ENCODE data around the gene RAB37.

The RAB37 gene

DNA sequence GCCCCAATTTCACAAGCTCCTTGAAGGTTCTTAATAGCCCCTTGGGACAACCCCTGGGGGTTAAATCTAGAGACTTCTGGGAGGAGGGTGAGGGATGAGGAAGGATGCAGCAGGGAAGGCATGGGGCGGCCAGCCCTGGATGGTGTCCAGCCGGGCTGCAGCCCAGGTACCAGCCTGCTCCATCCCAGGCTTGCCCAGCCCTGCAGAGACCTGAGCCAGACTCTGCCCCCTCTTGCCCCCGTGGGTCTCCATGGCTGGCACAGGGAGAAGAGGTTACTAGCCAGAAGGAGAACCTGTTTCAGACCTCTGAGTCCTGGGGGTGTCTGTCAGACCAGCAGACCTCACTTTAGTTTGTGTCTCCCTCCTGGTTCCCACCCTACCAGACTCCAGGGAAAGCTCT, 19.8 kb downstream of the RAB37 start:
- no peak for DNase-seq (ENCODE audit: extremely low spot score)
- POLR2A ChIA-PET, result interaction anchor here (2.4 kb wide), 1 partner anchor 20 kb away, joined by 10 read pairs; the partner anchor contains the start of gene NAT9
- CTCF ChIA-PET, result interaction anchor here (1.1 to 1.4 kb wide), 2 partner anchors 12 to 14 kb away, joined by 4 to 5 read pairs; no protein-coding TSS in a partner anchor
- no peak for TF ChIP-seq NFRKB (IDR thresholded peaks at IDR 0.05)
- TF ChIP-seq, protein P1, sequence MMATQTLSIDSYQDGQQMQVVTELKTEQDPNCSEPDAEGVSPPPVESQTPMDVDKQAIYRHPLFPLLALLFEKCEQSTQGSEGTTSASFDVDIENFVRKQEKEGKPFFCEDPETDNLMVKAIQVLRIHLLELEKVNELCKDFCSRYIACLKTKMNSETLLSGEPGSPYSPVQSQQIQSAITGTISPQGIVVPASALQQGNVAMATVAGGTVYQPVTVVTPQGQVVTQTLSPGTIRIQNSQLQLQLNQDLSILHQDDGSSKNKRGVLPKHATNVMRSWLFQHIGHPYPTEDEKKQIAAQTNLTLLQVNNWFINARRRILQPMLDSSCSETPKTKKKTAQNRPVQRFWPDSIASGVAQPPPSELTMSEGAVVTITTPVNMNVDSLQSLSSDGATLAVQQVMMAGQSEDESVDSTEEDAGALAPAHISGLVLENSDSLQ (IDR thresholded peaks at IDR 0.05), result no peak
- no peak for TF ChIP-seq HDGF (IDR thresholded peaks at IDR 0.05; ENCODE audit: borderline replicate concordance)
- TF ChIP-seq ZNF384 (IDR thresholded peaks at IDR 0.05), result no peak
- no peak for TF ChIP-seq SUZ12 (IDR thresholded peaks at IDR 0.05)
- TF ChIP-seq FOXK2 (IDR thresholded peaks at IDR 0.05), result no peak
- no peak for TF ChIP-seq SP1 (IDR thresholded peaks at IDR 0.05)
- no peak for TF ChIP-seq FOXM1 (IDR thresholded peaks at IDR 0.05; ENCODE audit: borderline replicate concordance)
- no peak for TF ChIP-seq L3MBTL2 (conservative IDR thresholded peaks at IDR 0.05)
- TF ChIP-seq LEF1 (IDR thresholded peaks at IDR 0.05; ENCODE audit: borderline replicate concordance), result no peak

DNA sequence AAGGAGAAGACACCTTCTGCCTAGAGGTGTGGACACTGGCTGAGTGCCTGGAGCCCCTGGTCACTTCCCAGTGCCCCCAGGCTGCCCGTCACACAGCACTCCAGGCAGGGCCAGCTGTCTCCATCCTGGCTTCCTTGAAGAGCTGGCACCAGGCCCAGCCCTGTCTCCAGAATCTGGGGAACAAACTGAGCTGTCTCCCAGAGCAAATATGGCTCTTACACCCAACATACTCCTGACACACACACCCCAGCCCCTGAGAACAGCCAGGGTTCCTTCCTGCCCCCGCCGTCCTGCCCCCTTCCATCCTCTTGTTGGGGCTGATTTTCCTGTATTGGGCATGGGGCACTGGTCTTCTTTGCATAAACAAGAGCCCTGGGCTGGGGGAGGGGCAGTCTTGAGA, 20.4 kb downstream of the RAB37 start:
- POLR2A ChIA-PET, result interaction anchor here (0.5 to 2.4 kb wide), 3 partner anchors 19 to 116 kb away, joined by 3 to 10 read pairs (median 3); partner anchors contain the start of gene NAT9
- DNase-seq (ENCODE audit: extremely low spot score), result no peak
- CTCF ChIA-PET, result interaction anchor here (1.4 kb wide), 1 partner anchor 13 kb away, joined by 4 read pairs; no protein-coding TSS in a partner anchor
- no peak for TF ChIP-seq ELF4 (IDR thresholded peaks at IDR 0.05)
- TF ChIP-seq ARNT (IDR thresholded peaks at IDR 0.05), result no peak
- TF ChIP-seq SP1 (IDR thresholded peaks at IDR 0.05), result no peak
- no peak for TF ChIP-seq HDGF (IDR thresholded peaks at IDR 0.05; ENCODE audit: borderline replicate concordance)
- TF ChIP-seq FOXK2 (IDR thresholded peaks at IDR 0.05), result no peak
- no peak for TF ChIP-seq FOXA1 (IDR thresholded peaks at IDR 0.05)
- no peak for TF ChIP-seq BHLHE40 (IDR thresholded peaks at IDR 0.05; ENCODE audit: borderline replicate concordance)
- no peak for TF ChIP-seq SUZ12 (IDR thresholded peaks at IDR 0.05)
- TF ChIP-seq NFRKB (IDR thresholded peaks at IDR 0.05), result no peak
- TF ChIP-seq TARDBP (IDR thresholded peaks at IDR 0.05), result no peak
- no peak for TF ChIP-seq CTBP1 (IDR thresholded peaks at IDR 0.05; ENCODE audit: borderline replicate concordance)

DNA sequence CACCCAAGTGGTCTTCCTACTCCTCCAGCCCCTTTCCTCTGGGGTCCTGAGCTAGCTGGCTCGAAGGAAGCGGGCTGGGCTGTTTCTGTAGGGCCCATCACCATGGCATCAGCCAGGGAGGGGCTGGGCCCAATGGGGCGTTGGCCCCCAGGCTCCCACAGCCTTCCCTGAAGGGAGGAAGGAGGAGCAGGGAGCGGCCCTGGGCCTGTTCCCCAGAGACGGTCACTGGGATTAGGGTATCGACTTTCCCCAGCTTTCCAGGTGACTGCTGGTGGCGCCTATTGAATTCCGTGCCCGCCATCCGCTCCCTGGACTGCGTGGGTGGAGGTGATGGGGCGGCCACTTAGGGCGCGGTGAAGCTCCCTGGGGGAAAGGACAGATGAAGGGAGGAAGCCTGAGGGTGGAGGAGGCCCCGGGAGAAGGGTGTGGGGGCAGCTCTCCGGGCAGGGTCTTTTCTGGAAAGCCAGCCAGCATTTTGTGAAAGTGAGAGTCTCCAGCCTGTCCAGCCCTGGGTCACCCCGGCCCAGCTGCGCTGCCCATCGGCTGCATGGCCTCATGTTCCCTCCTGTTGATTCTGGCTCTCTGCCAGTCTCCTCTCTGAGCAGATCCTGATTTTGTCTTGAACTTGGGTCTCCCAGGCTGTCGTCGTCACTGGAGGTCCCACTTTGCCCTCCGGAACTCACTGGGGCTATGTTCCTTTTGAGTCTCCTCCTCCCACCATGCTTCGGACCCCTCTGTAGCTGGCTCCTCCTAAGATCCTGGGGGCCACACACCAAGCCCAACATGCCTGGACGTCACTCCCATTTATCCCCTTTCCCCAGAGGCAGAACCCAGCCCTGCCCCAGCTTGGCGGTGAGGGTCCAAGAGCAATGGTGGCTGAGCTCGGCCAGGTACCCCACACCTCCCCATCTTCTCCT, 21.1 kb downstream of the RAB37 start:
- CTCF ChIA-PET, result no interaction called here

DNA sequence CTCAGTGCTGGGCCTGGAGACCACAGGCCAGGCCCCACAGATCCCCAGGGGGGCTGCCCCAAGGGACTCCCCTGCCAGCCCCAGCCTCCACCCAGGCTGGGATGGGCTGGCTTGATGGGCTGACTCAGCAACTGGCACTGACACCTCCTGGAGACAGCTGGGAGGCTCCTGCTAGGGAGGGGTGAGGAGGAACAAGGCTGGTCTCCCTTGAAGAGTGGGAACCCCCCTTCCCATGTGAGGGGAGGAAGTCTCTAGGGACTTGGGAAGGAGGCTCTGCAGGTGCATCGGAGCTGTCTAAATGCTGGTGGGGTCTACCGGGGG, 21.8 kb downstream of the RAB37 start:
- ChIA-PET CTCF (interaction anchor here (1.6 kb wide), 1 partner anchor 12 kb away, joined by 6 read pairs; no protein-coding TSS in a partner anchor), POLR2A (interaction anchor here (1.1 to 2.4 kb wide), 3 partner anchors 9 to 114 kb away, joined by 3 to 10 read pairs (median 4); partner anchors contain the start of gene NAT9)
- no peak for DNase-seq (ENCODE audit: extremely low spot score)
- TF ChIP-seq FOXA1 (IDR thresholded peaks at IDR 0.05) (no peak), HDGF (IDR thresholded peaks at IDR 0.05; ENCODE audit: borderline replicate concordance) (no peak), FOXK2 (IDR thresholded peaks at IDR 0.05) (no peak), TARDBP (IDR thresholded peaks at IDR 0.05) (no peak), ARNT (IDR thresholded peaks at IDR 0.05) (no peak), ELF4 (IDR thresholded peaks at IDR 0.05) (no peak), BHLHE40 (IDR thresholded peaks at IDR 0.05; ENCODE audit: borderline replicate concordance) (no peak)
- TF ChIP-seq, protein P1 (IDR thresholded peaks at IDR 0.05), result no peak

More for the DNA sequence above, 21.1 kb downstream of the RAB37 start:
- DNase-seq (ENCODE audit: extremely low spot score), result no peak
- POLR2A ChIA-PET, result interaction anchor here (0.5 to 2.4 kb wide), 4 partner anchors 8 to 115 kb away, joined by 3 to 10 read pairs (median 4); partner anchors contain the start of gene NAT9
- TF ChIP-seq LEF1 (IDR thresholded peaks at IDR 0.05; ENCODE audit: borderline replicate concordance) (no peak), SP1 (IDR thresholded peaks at IDR 0.05) (no peak), FOXK2 (IDR thresholded peaks at IDR 0.05) (no peak), SUZ12 (IDR thresholded peaks at IDR 0.05) (no peak), HDGF (IDR thresholded peaks at IDR 0.05; ENCODE audit: borderline replicate concordance) (no peak), L3MBTL2 (conservative IDR thresholded peaks at IDR 0.05) (no peak), CTBP1 (IDR thresholded peaks at IDR 0.05; ENCODE audit: borderline replicate concordance) (no peak), ZNF384 (IDR thresholded peaks at IDR 0.05) (no peak), NFRKB (IDR thresholded peaks at IDR 0.05) (no peak), TARDBP (IDR thresholded peaks at IDR 0.05) (no peak), FOXA1 (IDR thresholded peaks at IDR 0.05) (no peak), BHLHE40 (IDR thresholded peaks at IDR 0.05; ENCODE audit: borderline replicate concordance) (no peak), ARNT (IDR thresholded peaks at IDR 0.05) (no peak), FOXM1 (IDR thresholded peaks at IDR 0.05; ENCODE audit: borderline replicate concordance) (no peak), ELF4 (IDR thresholded peaks at IDR 0.05) (no peak)
- TF ChIP-seq, protein P1 (IDR thresholded peaks at IDR 0.05), result no peak

DNA sequence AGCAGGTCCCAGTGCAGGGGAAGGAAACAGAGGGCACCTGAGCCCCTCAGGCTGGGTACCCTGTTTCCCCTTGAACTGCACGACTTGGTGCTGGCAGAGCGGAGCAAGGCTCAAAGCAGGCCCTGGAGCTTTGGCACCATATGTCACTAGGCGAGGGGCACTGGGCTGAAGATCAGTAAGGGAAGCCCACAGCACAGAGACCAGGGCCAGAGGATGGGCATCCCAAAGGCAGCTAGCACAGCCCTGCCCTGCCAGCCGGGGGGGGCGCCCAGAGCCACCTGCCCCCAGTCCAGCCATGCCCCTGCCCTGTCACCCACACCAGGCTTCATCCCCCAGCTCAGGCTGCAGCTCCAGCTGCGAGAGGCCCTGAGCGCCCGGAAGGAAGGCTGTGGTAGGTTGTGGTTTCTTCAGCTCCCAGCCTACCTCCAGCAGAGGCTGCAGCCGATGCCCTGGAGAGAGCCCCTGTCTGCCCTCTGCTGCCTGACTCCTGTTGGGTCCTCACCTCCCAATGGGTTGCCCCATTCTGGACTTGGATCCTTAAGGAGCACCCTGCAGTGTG, 22.3 kb downstream of the RAB37 start:
- TF ChIP-seq FOXM1 (IDR thresholded peaks at IDR 0.05; ENCODE audit: borderline replicate concordance) (no peak), BHLHE40 (IDR thresholded peaks at IDR 0.05; ENCODE audit: borderline replicate concordance) (no peak), ELF4 (IDR thresholded peaks at IDR 0.05) (no peak), HDGF (IDR thresholded peaks at IDR 0.05; ENCODE audit: borderline replicate concordance) (no peak), ARNT (IDR thresholded peaks at IDR 0.05) (no peak), TARDBP (IDR thresholded peaks at IDR 0.05) (no peak), ZNF384 (IDR thresholded peaks at IDR 0.05) (no peak), FOXA1 (IDR thresholded peaks at IDR 0.05) (no peak), LEF1 (IDR thresholded peaks at IDR 0.05; ENCODE audit: borderline replicate concordance) (no peak), NFRKB (IDR thresholded peaks at IDR 0.05) (no peak), SP1 (IDR thresholded peaks at IDR 0.05) (no peak), FOXK2 (IDR thresholded peaks at IDR 0.05) (no peak), L3MBTL2 (conservative IDR thresholded peaks at IDR 0.05) (no peak), CTBP1 (IDR thresholded peaks at IDR 0.05; ENCODE audit: borderline replicate concordance) (no peak)
- TF ChIP-seq, protein P1 (IDR thresholded peaks at IDR 0.05), result no peak
- POLR2A ChIA-PET, result interaction anchor here (0.9 to 1.8 kb wide), 5 partner anchors 9 to 114 kb away, joined by 3 to 10 read pairs (median 6); partner anchors contain the start of gene NAT9
- CTCF ChIA-PET, result interaction anchor here (1.6 kb wide), 1 partner anchor 12 kb away, joined by 6 read pairs; no protein-coding TSS in a partner anchor
- DNase-seq (ENCODE audit: extremely low spot score), result no peak
